Neural progenitor cell (in vitro differentiated cells): ENCODE data around the gene NECTIN3.

Experiments used
- EZH2 ChIP-seq: fragments of 200-600 bp; sonication (generic); IDR thresholded peaks from 2 replicates; pipeline ENCODE4 v1.6.1; 2017; ENCODE audit warnings: antibody characterized with exemption, mild to moderate bottlenecking, moderate library complexity
- TF ChIP-seq, protein P1 (sequence below): fragments of 200-600 bp; sonication (generic); IDR thresholded peaks from 2 replicates; pipeline ENCODE4 v1.5.1; 2017; ENCODE audit warnings: antibody characterized with exemption, mild to moderate bottlenecking

DNA sequence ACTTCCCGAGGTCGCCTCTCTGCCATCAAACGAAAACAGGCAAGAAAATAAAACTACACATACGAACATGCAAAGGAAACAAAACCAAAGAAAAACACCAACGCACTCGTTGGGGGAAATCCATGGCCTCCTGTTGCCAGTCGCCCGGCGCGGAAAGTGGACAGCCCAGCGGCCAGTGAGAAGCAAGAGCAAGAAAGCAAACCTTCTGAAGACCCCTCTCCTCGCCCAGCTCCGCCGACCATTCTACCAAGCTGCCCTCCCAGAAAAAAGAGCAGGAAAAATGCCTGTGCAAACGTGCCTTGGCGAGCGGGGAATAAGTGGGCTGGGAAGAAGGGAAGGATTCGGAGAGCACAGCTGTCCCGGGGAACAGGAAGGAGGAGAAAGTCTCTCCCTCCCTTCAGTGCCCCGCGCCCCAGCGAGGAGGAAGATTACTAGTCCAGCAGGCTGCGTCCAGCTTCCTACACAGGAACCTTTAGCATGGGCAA lies 802 bp upstream of the NECTIN3 start:
- TF ChIP-seq EZH2 = no peak
- TF ChIP-seq, protein P1, sequence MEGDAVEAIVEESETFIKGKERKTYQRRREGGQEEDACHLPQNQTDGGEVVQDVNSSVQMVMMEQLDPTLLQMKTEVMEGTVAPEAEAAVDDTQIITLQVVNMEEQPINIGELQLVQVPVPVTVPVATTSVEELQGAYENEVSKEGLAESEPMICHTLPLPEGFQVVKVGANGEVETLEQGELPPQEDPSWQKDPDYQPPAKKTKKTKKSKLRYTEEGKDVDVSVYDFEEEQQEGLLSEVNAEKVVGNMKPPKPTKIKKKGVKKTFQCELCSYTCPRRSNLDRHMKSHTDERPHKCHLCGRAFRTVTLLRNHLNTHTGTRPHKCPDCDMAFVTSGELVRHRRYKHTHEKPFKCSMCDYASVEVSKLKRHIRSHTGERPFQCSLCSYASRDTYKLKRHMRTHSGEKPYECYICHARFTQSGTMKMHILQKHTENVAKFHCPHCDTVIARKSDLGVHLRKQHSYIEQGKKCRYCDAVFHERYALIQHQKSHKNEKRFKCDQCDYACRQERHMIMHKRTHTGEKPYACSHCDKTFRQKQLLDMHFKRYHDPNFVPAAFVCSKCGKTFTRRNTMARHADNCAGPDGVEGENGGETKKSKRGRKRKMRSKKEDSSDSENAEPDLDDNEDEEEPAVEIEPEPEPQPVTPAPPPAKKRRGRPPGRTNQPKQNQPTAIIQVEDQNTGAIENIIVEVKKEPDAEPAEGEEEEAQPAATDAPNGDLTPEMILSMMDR = no peak
